ENCODE measurements around the gene NFU1. TPM values are rescaled to one million over a fixed set of nuclear protein-coding genes. Genes with fewer than 3 reads are reported as not detected.
"Not testable (repeated sequence)": the region's sequence is repeated elsewhere in the genome, so short reads cannot be mapped to it uniquely, and the experiment has no call there.

Gene NFU1
- total RNA-seq, 1 donor = 19.5 TPM

- H3K4me1 ChIP-seq (ENCODE audit: insufficient read depth, low read length) = no peaks in the 10 kb centered on the region
- H3K27me3 ChIP-seq (ENCODE audit: insufficient read depth, low read length) = no peaks in the 10 kb centered on the region
- no peaks in the 10 kb centered on the region for H3K9me3 ChIP-seq (ENCODE audit: low read depth, low read length)
- no peak overlapping the region for H3K4me3 ChIP-seq (ENCODE audit: low read length)
These were observed 24.2 kb upstream of the NFU1 start for GRCh38 chr2:69461404-69461803.

GRCh38 chr2:69459936-69460335 is 22.7 kb upstream of the NFU1 start:
- Histone ChIP-seq H3K4me1 (ENCODE audit: insufficient read depth, low read length) (no peaks in the 10 kb centered on the region), H3K9me3 (ENCODE audit: low read depth, low read length) (no peaks in the 10 kb centered on the region), H3K27me3 (ENCODE audit: insufficient read depth, low read length) (no peaks in the 10 kb centered on the region), H3K4me3 (ENCODE audit: low read length) (no peak overlapping the region)

GRCh38 chr2:69456950-69457445 is 19.8 kb upstream of the NFU1 start:
- Histone ChIP-seq H3K4me3 (ENCODE audit: low read length) (no peak overlapping the region), H3K9me3 (ENCODE audit: low read depth, low read length) (no peaks in the 10 kb centered on the region), H3K4me1 (ENCODE audit: insufficient read depth, low read length) (peaks cover 10% of the 10 kb centered on the region), H3K27me3 (ENCODE audit: insufficient read depth, low read length) (no peaks in the 10 kb centered on the region)

GRCh38 chr2:69456154-69456553 is 18.9 kb upstream of the NFU1 start:
- Histone ChIP-seq H3K9me3 (ENCODE audit: low read depth, low read length) (no peaks in the 10 kb centered on the region), H3K4me3 (ENCODE audit: low read length) (no peak overlapping the region), H3K27me3 (ENCODE audit: insufficient read depth, low read length) (no peaks in the 10 kb centered on the region), H3K4me1 (ENCODE audit: insufficient read depth, low read length) (peaks cover 10% of the 10 kb centered on the region)

GRCh38 chr2:69454976-69455375 is 17.7 kb upstream of the NFU1 start:
- no peak overlapping the region for H3K4me3 ChIP-seq (ENCODE audit: low read length)
- H3K4me1 ChIP-seq (ENCODE audit: insufficient read depth, low read length) = peaks cover 10% of the 10 kb centered on the region
- H3K27me3 ChIP-seq (ENCODE audit: insufficient read depth, low read length) = no peaks in the 10 kb centered on the region
- H3K9me3 ChIP-seq (ENCODE audit: low read depth, low read length) = no peaks in the 10 kb centered on the region

GRCh38 chr2:69453475-69454129 is 16.4 kb upstream of the NFU1 start:
- Histone ChIP-seq H3K27me3 (ENCODE audit: insufficient read depth, low read length) (no peaks in the 10 kb centered on the region), H3K9me3 (ENCODE audit: low read depth, low read length) (no peaks in the 10 kb centered on the region), H3K4me1 (ENCODE audit: insufficient read depth, low read length) (peaks cover 10% of the 10 kb centered on the region), H3K4me3 (ENCODE audit: low read length) (no peak overlapping the region)

GRCh38 chr2:69452687-69453086 is 15.5 kb upstream of the NFU1 start:
- H3K9me3 ChIP-seq (ENCODE audit: low read depth, low read length) = no peaks in the 10 kb centered on the region
- no peak overlapping the region for H3K4me3 ChIP-seq (ENCODE audit: low read length)
- no peaks in the 10 kb centered on the region for H3K27me3 ChIP-seq (ENCODE audit: insufficient read depth, low read length)
- H3K4me1 ChIP-seq (ENCODE audit: insufficient read depth, low read length) = peaks cover 10% of the 10 kb centered on the region

- H3K4me3 ChIP-seq (ENCODE audit: low read length) = no peak overlapping the region
- peaks cover 10% of the 10 kb centered on the region for H3K4me1 ChIP-seq (ENCODE audit: insufficient read depth, low read length)
- H3K27me3 ChIP-seq (ENCODE audit: insufficient read depth, low read length) = no peaks in the 10 kb centered on the region
- no peaks in the 10 kb centered on the region for H3K9me3 ChIP-seq (ENCODE audit: low read depth, low read length)
These were observed 13.6 kb upstream of the NFU1 start for GRCh38 chr2:69450735-69451416.

GRCh38 chr2:69449906-69450305 is 12.7 kb upstream of the NFU1 start:
- H3K4me3 ChIP-seq (ENCODE audit: low read length) = no peak overlapping the region
- peaks cover 10% of the 10 kb centered on the region for H3K4me1 ChIP-seq (ENCODE audit: insufficient read depth, low read length)
- H3K27me3 ChIP-seq (ENCODE audit: insufficient read depth, low read length) = no peaks in the 10 kb centered on the region
- no peaks in the 10 kb centered on the region for H3K9me3 ChIP-seq (ENCODE audit: low read depth, low read length)

- not testable (repeated sequence) for H3K27me3 ChIP-seq (ENCODE audit: insufficient read depth, low read length); H3K4me3 ChIP-seq (ENCODE audit: low read length); H3K9me3 ChIP-seq (ENCODE audit: low read depth, low read length); H3K4me1 ChIP-seq (ENCODE audit: insufficient read depth, low read length)
These were observed 6.4 kb upstream of the NFU1 start for GRCh38 chr2:69443673-69444072.

- H3K27me3 ChIP-seq (ENCODE audit: insufficient read depth, low read length); H3K4me3 ChIP-seq (ENCODE audit: low read length); H3K9me3 ChIP-seq (ENCODE audit: low read depth, low read length): not testable (repeated sequence)
- H3K4me1 ChIP-seq (ENCODE audit: insufficient read depth, low read length) = peaks cover 27% of the 10 kb centered on the region
These were observed 2.3 kb upstream of the NFU1 start for GRCh38 chr2:69439499-69439898.

GRCh38 chr2:69438580-69438979 is 1.3 kb upstream of the NFU1 start:
- no peak overlapping the region for H3K4me3 ChIP-seq (ENCODE audit: low read length)
- no peaks in the 10 kb centered on the region for H3K27me3 ChIP-seq (ENCODE audit: insufficient read depth, low read length)
- peaks cover 27% of the 10 kb centered on the region for H3K4me1 ChIP-seq (ENCODE audit: insufficient read depth, low read length)
- no peaks in the 10 kb centered on the region for H3K9me3 ChIP-seq (ENCODE audit: low read depth, low read length)

GRCh38 chr2:69437751-69438154 is 518 bp upstream of the NFU1 start:
- Histone ChIP-seq H3K4me3 (ENCODE audit: low read length) (peak overlapping the region; percentile 88), H3K9me3 (ENCODE audit: low read depth, low read length) (no peaks in the 10 kb centered on the region), H3K27me3 (ENCODE audit: insufficient read depth, low read length) (no peaks in the 10 kb centered on the region), H3K4me1 (ENCODE audit: insufficient read depth, low read length) (peaks cover 28% of the 10 kb centered on the region)

- H3K4me3 ChIP-seq (ENCODE audit: low read length) = peak overlapping the region; percentile 88
- H3K4me1 ChIP-seq (ENCODE audit: insufficient read depth, low read length) = peaks cover 35% of the 10 kb centered on the region
- no peaks in the 10 kb centered on the region for H3K27me3 ChIP-seq (ENCODE audit: insufficient read depth, low read length)
- no peaks in the 10 kb centered on the region for H3K9me3 ChIP-seq (ENCODE audit: low read depth, low read length)
These were observed 668 bp downstream of the NFU1 start for GRCh38 chr2:69436596-69436937.

GRCh38 chr2:69434753-69435152 is 2.5 kb downstream of the NFU1 start:
- Histone ChIP-seq H3K4me1 (ENCODE audit: insufficient read depth, low read length) (peaks cover 35% of the 10 kb centered on the region), H3K4me3 (ENCODE audit: low read length) (no peak overlapping the region), H3K9me3 (ENCODE audit: low read depth, low read length) (no peaks in the 10 kb centered on the region), H3K27me3 (ENCODE audit: insufficient read depth, low read length) (no peaks in the 10 kb centered on the region)
